ENCODE measurements around the gene TAGLN. TPM values are rescaled to one million over a fixed set of nuclear protein-coding genes. Genes with fewer than 3 reads are reported as not detected.

The TAGLN gene
- 4.3 and 7.1 TPM in 2 replicates for polyA plus RNA-seq

DNA sequence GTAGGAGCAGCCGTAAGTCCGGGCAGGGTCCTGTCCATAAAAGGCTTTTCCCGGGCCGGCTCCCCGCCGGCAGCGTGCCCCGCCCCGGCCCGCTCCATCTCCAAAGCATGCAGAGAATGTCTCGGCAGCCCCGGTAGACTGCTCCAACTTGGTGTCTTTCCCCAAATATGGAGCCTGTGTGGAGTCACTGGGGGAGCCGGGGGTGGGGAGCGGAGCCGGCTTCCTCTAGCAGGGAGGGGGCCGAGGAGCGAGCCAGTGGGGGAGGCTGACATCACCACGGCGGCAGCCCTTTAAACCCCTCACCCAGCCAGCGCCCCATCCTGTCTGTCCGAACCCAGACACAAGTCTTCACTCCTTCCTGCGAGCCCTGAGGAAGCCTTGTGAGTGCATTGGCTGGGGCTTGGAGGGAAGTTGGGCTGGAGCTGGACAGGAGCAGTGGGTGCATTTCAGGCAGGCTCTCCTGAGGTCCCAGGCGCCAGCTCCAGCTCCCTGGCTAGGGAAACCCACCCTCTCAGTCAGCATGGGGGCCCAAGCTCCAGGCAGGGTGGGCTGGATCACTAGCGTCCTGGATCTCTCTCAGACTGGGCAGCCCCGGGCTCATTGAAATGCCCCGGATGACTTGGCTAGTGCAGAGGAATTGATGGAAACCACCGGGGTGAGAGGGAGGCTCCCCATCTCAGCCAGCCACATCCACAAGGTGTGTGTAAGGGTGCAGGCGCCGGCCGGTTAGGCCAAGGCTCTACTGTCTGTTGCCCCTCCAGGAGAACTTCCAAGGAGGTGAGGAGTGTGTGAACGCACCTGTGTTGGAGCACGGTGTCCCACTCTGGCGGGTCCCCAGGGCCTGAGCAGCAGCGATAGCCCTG lies at the start of gene TAGLN:
Gene TAGLN (plus strand): TSS at position 318 of the 863 bp plus-strand sequence. CDS start 3,644 bp downstream, outside the sequence.

DNA sequence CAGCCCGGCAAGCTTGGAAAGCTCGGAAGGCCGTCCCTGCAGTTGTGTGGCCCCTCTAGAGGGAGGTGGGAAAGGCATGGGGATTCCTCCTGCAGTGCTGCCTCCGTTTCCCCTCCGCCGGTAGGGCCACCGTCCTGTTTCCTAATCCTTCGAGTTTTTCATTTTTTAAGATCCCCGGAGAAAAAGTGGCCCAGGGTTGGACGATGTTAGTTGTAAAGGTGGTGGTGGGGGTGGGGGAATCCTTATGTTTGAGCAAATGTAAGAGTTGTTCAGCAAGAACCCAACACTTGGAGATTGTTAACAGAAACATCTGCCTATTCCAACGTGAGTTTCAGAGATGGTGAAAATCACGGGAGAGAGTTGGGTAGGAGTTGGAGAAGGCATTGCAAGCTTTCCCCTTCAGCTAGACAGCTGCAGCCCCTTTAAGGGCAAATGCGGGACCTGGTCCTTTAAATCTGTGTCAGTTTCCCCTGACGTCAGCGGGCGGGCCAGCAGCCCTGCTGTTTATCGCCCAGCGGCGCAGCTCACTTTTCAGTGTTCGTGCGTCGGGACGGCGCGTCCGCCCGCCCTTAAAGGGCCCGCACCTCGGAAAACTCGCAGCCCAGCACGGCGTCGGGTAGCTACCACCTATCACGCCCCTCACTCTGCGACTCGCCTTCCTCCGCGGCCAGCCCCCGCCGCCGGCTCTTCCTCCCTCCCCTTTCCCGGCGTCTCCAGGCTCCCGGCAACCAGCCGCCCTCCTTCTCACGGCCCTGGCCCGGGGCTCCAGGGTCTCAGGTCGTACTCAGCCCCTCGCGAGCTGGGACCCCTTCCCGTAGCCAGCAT lies 20.7 kb upstream of the TAGLN start, which contains the start of gene SIDT2:
Gene SIDT2 (plus strand): TSS at position 534 of the 825 bp plus-strand sequence. CDS start 521 bp downstream, outside the sequence.

DNA sequence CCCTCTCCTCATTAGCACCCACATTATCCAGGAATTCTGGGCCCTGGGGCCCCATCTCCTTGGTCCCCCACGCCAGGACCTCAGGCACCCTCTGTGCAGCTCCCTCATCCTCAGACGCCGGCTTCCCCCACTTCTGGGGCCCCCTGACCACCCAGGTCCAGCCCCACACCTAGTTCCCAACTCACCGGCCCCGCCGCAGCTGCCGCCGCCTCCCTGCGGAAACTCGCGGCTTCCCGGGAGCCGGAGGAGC lies 32.6 kb downstream of the TAGLN start, which contains the start of gene PCSK7:
Gene PCSK7 (minus strand): TSS at position 232 of the 250 bp plus-strand sequence. CDS start 2,229 bp downstream, outside the sequence.

DNA sequence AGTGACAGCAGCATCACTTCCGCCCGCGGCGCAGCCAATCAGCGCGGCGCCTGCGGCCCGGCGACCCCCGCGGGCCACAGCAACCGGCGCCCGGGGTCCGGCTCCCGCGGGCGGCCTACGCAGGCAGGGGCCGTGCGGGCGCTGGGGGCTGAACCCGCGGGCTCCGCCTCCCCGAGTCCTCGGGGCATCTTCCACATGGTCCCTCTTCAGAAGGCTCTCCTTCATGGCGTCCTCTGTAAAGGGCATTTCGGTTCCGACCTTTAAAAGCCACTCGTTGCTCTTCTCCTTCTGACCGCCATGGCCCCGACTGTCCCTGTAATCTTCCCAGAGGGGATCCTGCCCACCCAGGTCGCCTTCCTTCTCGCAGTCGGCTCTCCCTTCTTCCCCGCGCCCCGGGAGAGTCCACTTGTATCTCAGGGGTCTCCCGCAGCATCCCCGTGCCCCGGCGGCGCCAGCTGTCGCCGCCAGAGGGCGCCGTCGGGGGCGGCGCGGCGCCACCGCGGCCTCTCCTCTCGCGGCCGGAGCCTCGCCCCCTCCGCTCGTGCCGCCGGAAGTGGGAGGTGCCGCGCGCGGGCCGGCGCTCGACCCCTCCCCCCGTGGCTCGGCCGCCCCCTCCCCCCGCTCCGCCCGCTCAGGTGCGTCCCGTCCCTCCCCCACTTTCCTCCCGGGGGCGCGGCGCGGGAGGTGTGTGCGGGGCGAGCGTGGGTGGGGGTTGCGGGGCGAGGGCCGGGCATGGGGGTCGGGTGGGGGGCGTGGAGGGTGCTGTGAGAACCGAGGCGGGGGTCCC lies 33.1 kb downstream of the TAGLN start, which contains the start of gene RNF214:
Gene RNF214 (plus strand): TSS at position 580 of the 787 bp plus-strand sequence. CDS start 1,602 bp downstream, outside the sequence.

Other genes starting within 250 kb of the TAGLN start
- gene SIK3, start 100.9 kb upstream of the TAGLN start, polyA plus RNA-seq: 54.7 and 59.8 TPM in 2 replicates
- 85.7 and 93.0 TPM in 2 replicates for gene PAFAH1B2, start 55.1 kb upstream of the TAGLN start, polyA plus RNA-seq
- gene SIDT2, start 20.6 kb upstream of the TAGLN start, polyA plus RNA-seq: 13.4 and 13.7 TPM in 2 replicates
- gene PCSK7, start 32.7 kb downstream of the TAGLN start, polyA plus RNA-seq: 3.5 and 3.6 TPM in 2 replicates
- gene RNF214, start 33.3 kb downstream of the TAGLN start, polyA plus RNA-seq: 23.7 and 24.3 TPM in 2 replicates
- 25.2 and 32.4 TPM in 2 replicates for gene BACE1-AS, start 92.0 kb downstream of the TAGLN start, polyA plus RNA-seq
- gene BACE1, start 116.9 kb downstream of the TAGLN start, polyA plus RNA-seq: 10.9 and 11.2 TPM in 2 replicates
- gene CEP164, start 128.5 kb downstream of the TAGLN start, polyA plus RNA-seq: 8.1 and 16.1 TPM in 2 replicates

Data from Purkinje cell (primary cell).